GM13977 (cell line): ENCODE results near the gene F12.
"Not testable (repeated sequence)": the region's sequence is repeated elsewhere in the genome, so short reads cannot be mapped to it uniquely, and the experiment has no call there.

Source experiments
- DNase-seq: peaks from one replicate; pipeline ENCODE4 v3.0.0; 2012; ENCODE audit warnings: low spot score
- in situ Hi-C: fragments of 300-500 bp; cut with MboI; formaldehyde crosslinking; loops from one replicate; pipeline ENCODE4 v1.12.0; 2022; ENCODE audit warnings: low sequenced_read_pairs, low pct_unique_long_range_greater_than_20kb, mixed read lengths, inconsistent platforms; ENCODE audit not compliant: unreplicated experiment
- TF ChIP-seq, protein P1 (sequence below): IDR thresholded peaks from 2 replicates; pipeline ENCODE4 v1.5.1; 2012; ENCODE audit warnings: mild to moderate bottlenecking, control low read depth; ENCODE audit not compliant: insufficient read depth; ENCODE audit errors: extremely low read depth, missing control alignments

F12 gene

DNA sequence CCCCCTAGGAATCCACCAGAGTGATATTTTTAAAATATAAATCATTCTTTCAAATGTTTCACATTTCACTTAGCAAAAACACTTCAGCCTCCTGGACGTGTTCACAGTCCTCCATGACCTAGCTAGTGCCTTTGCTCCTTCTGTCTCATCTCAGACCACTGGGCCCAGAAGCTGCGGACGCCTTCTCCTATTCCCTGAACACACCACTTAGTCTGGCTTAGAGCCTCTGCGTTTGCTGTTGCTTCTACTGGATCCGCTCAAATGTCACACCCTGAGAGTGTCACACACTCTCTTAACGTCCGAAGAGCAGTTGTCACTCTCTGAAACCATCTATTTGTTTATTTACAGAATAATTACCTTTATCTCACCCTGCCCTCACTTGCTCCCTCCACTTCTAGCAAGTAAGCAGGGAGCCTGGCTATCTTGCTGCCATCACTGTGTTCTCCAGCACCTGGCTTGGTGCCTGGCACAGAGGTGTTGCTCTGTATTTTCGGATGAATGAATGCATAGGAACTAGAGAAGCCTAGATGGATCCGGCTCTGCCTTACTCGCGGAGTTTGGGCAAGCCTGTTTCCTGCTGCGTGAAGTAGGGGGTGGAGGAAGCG is 15.9 kb upstream of the F12 start:
- no peak for DNase-seq
- in situ Hi-C loops: no loop called here
- TF ChIP-seq, protein P1, sequence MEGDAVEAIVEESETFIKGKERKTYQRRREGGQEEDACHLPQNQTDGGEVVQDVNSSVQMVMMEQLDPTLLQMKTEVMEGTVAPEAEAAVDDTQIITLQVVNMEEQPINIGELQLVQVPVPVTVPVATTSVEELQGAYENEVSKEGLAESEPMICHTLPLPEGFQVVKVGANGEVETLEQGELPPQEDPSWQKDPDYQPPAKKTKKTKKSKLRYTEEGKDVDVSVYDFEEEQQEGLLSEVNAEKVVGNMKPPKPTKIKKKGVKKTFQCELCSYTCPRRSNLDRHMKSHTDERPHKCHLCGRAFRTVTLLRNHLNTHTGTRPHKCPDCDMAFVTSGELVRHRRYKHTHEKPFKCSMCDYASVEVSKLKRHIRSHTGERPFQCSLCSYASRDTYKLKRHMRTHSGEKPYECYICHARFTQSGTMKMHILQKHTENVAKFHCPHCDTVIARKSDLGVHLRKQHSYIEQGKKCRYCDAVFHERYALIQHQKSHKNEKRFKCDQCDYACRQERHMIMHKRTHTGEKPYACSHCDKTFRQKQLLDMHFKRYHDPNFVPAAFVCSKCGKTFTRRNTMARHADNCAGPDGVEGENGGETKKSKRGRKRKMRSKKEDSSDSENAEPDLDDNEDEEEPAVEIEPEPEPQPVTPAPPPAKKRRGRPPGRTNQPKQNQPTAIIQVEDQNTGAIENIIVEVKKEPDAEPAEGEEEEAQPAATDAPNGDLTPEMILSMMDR: no peak

DNA sequence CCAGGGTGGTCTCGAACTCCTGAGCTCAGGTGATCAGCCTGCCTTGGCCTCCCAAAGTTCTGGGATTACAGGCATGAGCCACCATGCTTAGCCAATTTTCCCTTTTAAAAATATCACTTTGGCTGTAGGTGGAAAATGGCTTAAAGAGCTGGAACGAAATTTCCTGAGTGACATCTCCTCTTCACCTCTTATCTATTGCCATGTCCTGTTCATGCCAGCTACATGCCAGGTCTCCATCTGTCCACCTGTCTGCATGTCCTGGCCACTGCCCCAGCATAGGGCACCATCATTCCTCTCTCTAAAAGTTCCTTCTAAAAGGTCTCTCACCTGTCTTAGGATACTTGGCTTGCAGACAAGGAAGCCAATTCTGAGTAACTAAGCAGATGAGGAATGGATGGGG is 14.3 kb upstream of the F12 start:
- TF ChIP-seq, protein P1: no peak
- DNase-seq: no peak
- in situ Hi-C loops: no loop called here

DNA sequence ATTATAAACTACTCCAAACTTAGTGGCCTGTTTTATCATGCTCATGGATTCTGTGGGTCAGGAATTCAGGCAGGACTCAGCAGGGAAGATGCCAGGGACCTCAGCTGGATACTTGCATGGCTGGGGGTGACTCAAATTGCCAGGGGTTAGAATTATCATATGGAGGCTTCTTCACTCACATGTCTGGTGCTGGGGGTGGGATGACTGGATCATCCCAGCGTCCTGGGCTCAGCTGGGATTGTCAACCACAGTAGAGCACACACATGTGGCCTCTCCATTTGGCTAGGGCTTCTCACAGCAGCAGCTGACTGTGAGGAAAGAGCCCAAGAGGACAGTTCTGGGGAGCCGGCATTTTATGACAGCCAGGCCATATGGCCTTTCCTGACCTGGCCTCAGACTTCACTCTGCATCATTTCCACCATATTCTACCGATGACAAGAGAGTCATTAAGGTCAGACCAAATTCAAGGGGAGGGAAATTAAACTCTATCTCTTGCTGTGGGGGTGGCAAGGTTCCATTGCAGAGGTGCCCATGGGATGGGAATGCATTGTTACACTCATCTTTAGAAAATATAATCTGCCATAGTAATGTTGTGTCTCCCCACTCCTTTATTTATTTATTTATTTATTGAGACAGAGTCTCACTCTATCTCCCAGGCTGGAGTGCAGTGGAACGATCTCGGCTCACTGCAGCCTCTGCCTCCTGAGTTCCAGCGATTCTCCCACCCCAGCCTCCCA is 11.9 kb upstream of the F12 start:
- no peak for DNase-seq
- TF ChIP-seq, protein P1: no peak
- in situ Hi-C loops: no loop called here

DNA sequence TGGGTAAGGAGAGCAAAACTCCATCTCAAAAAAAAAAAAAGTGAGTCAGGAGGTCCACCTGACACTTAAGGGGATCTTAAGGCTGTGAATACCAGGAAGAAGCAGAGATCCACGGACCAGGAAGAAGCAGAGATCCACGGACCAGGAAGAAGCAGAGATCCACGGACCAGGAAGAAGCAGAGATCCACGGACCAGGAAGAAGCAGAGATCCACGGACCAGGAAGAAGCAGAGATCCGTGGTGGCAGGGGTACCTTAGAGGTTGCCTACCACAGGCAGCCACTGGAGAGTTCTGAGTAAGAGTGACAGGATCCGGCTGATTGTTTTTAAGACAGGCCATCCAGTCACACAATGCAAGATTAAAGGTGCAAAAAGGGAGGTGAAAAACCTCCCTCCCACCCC is 11.1 kb upstream of the F12 start:
- in situ Hi-C loops, DNase-seq: not testable (repeated sequence)

DNA sequence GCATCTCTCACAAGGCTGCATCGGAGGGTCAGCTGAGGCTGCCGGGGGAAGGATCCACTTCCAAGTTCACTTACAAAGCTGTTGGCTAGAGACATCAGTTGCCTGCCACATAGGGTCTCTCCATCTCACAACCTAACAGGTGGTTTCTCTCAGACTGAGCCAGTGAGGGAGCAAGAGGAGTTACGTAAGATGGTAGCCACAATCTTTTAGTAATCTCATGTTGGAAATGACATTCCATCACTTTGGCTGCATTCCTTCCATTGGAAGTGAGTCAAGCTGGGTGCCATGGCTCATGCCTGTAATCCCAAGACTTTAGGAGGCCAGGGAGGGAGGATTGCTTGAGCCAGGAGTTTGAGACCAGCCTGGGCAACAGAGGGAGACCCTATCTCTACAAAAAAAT is 9.7 kb upstream of the F12 start:
- TF ChIP-seq, protein P1: no peak
- in situ Hi-C loops: no loop called here
- DNase-seq: no peak

DNA sequence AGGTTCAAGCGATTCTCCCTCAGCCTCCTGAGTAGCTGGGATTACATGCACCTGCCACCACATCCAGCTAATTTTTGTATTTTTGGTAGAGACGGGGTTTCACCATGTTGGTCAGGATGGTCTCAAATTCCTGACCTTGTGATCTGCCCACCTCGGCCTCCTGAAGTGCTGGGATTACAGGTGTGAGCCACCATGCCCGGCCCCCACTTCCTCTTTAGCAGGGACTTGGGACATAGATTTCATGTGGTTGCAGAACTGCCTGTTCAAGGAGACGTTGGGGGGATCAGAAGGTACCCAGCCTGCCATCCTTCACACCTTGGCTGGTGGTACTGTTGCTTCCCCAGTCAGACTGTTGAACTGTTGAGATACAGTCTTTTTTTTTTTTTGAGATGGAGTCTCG is 7.7 kb upstream of the F12 start:
- in situ Hi-C loops, DNase-seq: not testable (repeated sequence)

DNA sequence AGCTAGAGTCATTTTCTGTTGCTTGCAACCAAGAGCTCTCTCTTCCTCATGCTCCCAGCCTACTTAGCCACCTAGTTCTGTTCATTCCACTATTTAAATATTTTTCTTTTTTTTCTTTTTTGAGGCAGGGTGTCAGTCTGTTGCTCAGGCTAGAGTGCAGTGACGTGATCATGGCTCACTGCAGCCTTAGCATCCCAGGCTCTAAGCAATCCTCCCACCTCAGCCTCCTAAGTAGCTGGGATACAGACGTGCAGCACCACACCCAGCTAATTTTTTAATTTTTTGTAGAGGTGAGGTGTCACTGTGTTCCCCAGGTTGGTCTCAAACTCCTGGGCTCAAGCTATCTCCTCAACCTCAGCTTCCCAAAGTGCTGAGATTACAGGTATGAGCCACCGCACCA is 5.1 kb upstream of the F12 start:
- DNase-seq: no peak
- in situ Hi-C loops: no loop called here
- TF ChIP-seq, protein P1: no peak
